ENCODE results near the gene PPFIBP2. TPM values are rescaled to one million over a fixed set of nuclear protein-coding genes. Genes with fewer than 3 reads are reported as not detected.
A peak's percentile ranks its signal among the peaks of the same experiment; 100 is the strongest.

The PPFIBP2 gene
- 10 to 100 TPM; 32.3 to 56.1 (median 43.3) TPM for total RNA-seq

- H3K4me3 ChIP-seq: peak within 1 kb of the TSS; percentile 79 to 84 (median 81)
- intact Hi-C loops (cut with DNase I; ENCODE audit: low total_unique reads): no loop called here
- H3K4me1 ChIP-seq: peaks cover 6 to 19% of the 10 kb centered on the region in 2 donors
- no peaks in the 10 kb centered on the region for H3K36me3 ChIP-seq
- H3K27me3 ChIP-seq: no peaks in the 10 kb centered on the region
- no peaks in the 10 kb centered on the region for H3K9me3 ChIP-seq
- TF ChIP-seq POLR2AphosphoS5 (IDR thresholded peaks at IDR 0.05): peak in 2 of 3 donors; percentile 24 to 63
- peak; percentile 72 for TF ChIP-seq POLR2A (IDR thresholded peaks at IDR 0.05)
- TF ChIP-seq CTCF (IDR thresholded peaks at IDR 0.05): peak; percentile 55 to 78 (median 56)
- peak within 1 kb of the TSS; percentile 95 to 97 for H3K27ac ChIP-seq
- DNase-seq (ENCODE audit: low spot score in 2 of 2): peak; percentile 77 to 86
These were observed at the start of gene PPFIBP2 for GRCh38 chr11:7513234-7514098. Gene PPFIBP2 (plus strand): TSS chr11:7513999. CDS start chr11:7549476, 35,477 bp downstream.

DNA sequence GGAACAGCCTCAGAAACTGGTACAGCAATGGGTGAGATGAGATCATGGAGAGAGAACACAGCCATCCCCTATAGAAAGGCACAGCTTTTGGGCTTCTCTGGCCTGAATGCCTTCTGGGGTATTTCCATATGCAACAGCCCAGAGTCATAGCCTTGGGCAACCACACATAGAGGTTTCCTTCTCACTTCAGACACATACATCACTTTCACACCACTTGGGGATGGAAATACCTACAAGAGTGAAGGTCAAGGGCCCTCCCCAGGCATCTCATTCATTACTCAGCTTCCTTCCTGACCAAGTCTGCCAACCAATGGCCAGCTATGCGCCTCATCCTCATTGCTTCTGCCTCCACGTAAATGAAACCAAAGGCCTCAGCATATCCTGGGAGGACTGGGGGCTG is 46.1 kb upstream of the PPFIBP2 start:
- intact Hi-C loops (cut with DNase I; ENCODE audit: low total_unique reads): no loop called here
- DNase-seq (ENCODE audit: low spot score in 2 of 2): no peak
- no peak overlapping the region for H3K27ac ChIP-seq
- H3K9me3 ChIP-seq: no peaks in the 10 kb centered on the region
- no peaks in the 10 kb centered on the region for H3K4me1 ChIP-seq
- no peak for TF ChIP-seq CTCF (IDR thresholded peaks at IDR 0.05)
- no peak for TF ChIP-seq POLR2AphosphoS5 (IDR thresholded peaks at IDR 0.05)
- no peak for TF ChIP-seq POLR2A (IDR thresholded peaks at IDR 0.05)
- H3K36me3 ChIP-seq: peaks cover 3% of the 10 kb centered on the region
- H3K4me3 ChIP-seq: no peak overlapping the region
- H3K27me3 ChIP-seq: no peaks in the 10 kb centered on the region

- H3K27me3 ChIP-seq: no peaks in the 10 kb centered on the region
- no peaks in the 10 kb centered on the region for H3K4me1 ChIP-seq
- intact Hi-C loops (cut with DNase I; ENCODE audit: low total_unique reads): no loop called here
- H3K9me3 ChIP-seq: no peaks in the 10 kb centered on the region
- peaks cover 4% of the 10 kb centered on the region for H3K36me3 ChIP-seq
- H3K27ac ChIP-seq: no peak overlapping the region
- no peak for DNase-seq (ENCODE audit: low spot score in 2 of 2)
- H3K4me3 ChIP-seq: no peak overlapping the region
- TF ChIP-seq CTCF (IDR thresholded peaks at IDR 0.05) (no peak), POLR2A (IDR thresholded peaks at IDR 0.05) (no peak), POLR2AphosphoS5 (IDR thresholded peaks at IDR 0.05) (no peak)
These were observed 44.4 kb upstream of the PPFIBP2 start for GRCh38 chr11:7469351-7469865.

- Histone ChIP-seq H3K9me3 (no peaks in the 10 kb centered on the region), H3K27ac (no peak overlapping the region), H3K4me3 (no peak overlapping the region), H3K4me1 (no peaks in the 10 kb centered on the region), H3K36me3 (peaks cover 4% of the 10 kb centered on the region), H3K27me3 (no peaks in the 10 kb centered on the region)
- intact Hi-C loops (cut with DNase I; ENCODE audit: low total_unique reads): no loop called here
- TF ChIP-seq POLR2A (IDR thresholded peaks at IDR 0.05): no peak
- TF ChIP-seq CTCF (IDR thresholded peaks at IDR 0.05): no peak
- TF ChIP-seq POLR2AphosphoS5 (IDR thresholded peaks at IDR 0.05): no peak
- DNase-seq (ENCODE audit: low spot score in 2 of 2): no peak
These were observed 42.7 kb upstream of the PPFIBP2 start for GRCh38 chr11:7471071-7471470.

- Histone ChIP-seq H3K4me1 (no peaks in the 10 kb centered on the region), H3K27ac (no peak overlapping the region), H3K9me3 (no peaks in the 10 kb centered on the region), H3K27me3 (no peaks in the 10 kb centered on the region), H3K36me3 (peaks cover 4% of the 10 kb centered on the region), H3K4me3 (no peak overlapping the region)
- TF ChIP-seq CTCF (IDR thresholded peaks at IDR 0.05) (no peak), POLR2AphosphoS5 (IDR thresholded peaks at IDR 0.05) (no peak), POLR2A (IDR thresholded peaks at IDR 0.05) (no peak)
- DNase-seq (ENCODE audit: low spot score in 2 of 2): no peak
- intact Hi-C loops (cut with DNase I; ENCODE audit: low total_unique reads): no loop called here
These were observed 40.1 kb upstream of the PPFIBP2 start for GRCh38 chr11:7473717-7474116.

Data from breast epithelium (tissue), 4 donors.